HG02970 (cell line): ENCODE measurements around the gene IKZF4.
"Not testable (repeated sequence)": the region's sequence is repeated elsewhere in the genome, so short reads cannot be mapped to it uniquely, and the experiment has no call there.

Experiments used
- ATAC-seq: cut with Tn5 transposase; IDR thresholded peaks from one replicate; pipeline ENCODE4 v1.9.1; 2021; ENCODE audit warnings: mild to moderate bottlenecking, moderate library complexity, moderate number of reproducible peaks; ENCODE audit not compliant: unreplicated experiment, low FRiP score

Gene IKZF4

DNA sequence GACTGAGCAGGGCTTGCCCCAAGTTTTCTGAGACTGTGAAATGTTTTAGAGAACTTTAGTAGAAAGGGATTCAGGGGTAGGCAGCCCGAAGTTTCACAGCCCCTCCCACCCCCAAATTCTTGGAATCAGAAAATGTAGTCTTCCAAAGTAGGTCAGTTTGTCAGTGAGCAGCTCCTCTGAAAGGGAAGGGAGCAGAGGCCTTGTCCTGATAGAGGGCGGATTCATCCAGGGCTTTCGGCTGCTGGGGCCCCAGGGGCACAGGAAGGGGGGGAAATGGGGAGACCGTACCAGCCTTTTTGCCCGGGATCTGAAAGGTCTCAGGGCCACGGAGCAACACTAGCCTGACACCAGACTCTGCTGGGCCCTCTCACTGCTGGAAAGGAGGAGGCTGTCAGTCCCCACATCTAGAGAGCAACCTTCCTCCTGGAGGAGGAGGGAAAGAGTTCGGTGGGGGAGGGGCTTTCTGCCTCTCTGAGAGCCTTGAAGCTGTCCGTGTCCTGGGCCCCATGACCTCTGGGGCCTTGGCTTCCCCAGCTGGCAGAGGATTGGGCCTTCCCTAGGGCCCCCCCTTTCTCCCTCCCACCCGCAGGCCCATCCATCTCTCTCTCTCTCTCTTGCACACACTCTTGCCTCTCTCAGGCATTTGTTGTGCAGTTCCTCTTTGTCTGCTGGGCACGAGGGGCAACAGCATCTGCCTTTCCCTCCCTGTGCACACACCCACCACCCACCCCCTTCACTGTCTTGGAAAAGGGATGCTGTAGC lies at the start of gene IKZF4:
Gene IKZF4, plus strand, starts transcription at position 621 of the 762 bp plus-strand sequence. CDS start 451 bp downstream, outside the sequence.
- ATAC-seq, result no peak

DNA sequence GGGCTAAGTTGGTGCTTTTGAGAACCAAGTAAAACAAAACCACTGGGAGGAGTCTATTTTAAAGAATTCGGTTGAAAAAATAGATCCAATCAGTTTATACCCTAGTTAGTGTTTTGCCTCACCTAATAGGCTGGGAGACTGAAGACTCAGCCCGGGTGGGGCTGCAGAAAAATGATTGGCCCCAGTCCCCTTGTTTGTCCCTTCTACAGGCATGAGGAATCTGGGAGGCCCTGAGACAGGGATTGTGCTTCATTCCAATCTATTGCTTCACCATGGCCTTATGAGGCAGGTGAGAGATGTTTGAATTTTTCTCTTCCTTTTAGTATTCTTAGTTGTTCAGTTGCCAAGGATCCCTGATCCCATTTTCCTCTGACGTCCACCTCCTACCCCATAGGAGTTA lies 48.8 kb upstream of the IKZF4 start:
- ATAC-seq, result no peak

DNA sequence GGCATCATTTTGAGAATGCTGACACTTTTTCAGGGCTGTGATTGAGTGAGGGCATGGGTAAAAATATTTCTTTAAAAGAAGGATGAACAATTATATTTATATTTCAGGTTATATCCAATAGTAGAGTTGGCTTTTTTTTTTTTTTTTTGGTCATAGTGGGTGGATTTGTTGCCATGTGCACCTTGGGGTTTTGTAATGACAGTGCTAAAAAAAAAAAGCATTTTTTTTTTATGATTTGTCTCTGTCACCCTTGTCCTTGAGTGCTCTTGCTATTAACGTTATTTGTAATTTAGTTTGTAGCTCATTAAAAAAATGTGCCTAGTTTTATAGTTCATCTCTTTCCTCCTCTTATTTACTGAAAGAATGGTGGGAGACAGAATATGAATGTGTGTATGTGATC lies 48.4 kb upstream of the IKZF4 start:
- no peak for ATAC-seq

DNA sequence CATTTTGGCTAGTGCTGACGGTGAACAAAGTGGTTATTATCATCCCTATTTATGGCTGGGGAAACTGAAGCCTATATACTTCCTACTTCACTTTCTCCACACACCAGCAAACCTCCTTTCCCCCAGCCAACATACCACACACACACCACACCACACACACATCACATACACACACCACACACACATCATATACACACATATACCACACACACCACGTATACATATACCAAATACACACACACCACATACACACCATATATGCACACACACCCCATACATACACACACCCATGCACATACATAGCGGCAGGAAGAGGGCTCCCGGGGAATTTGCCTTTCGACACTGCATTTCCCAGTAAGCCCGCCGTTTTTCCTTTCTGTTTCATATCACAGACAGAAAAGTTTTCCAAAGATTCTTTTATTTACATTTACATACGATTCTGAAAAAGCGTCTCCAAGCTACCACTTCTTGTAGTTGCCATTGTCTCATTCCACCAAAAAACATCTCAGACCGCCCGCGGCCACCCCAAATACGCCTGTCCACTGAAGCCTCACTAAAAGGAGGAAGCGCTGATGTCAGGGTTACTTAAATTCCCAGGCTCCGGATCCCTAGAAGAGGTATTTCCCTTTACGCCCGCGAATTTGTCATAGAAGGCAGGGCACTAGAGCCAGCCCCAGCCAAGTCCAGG lies 47.8 kb upstream of the IKZF4 start:
- ATAC-seq, result no peak

DNA sequence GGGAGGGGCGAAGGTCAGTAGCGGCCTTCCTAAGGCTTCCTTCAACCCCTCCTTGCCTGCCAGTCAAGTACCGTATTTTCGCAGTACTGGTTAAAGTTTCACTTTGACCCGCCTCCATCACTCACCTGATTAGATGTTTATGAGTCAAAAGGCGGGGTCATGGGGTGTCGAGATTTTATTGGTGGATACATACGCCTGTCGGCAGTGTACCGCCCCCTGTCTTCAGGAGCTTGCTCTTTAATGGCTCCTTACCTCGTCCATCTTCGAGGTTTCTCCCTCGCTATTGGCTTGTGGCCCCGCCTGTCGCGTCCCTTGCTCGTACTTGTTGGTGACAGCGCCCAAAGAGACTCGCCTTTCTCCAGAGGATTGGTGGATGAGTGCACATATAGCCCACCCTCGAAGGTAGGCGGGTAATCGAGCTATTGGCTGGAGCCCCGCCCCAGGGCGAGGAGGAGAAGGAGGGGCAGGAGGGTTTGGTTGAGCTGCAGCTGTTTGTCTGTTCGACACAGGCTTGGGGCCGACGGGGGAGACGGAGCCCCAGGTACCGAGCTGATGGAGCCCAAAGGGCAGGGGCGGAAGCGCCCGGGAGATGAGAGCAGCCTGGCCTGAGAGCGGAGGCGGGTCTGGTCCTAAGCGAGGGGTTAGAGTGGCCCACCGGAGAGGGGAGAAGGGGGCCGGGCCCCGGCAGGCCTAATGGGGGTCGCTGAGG lies 47.1 kb upstream of the IKZF4 start, which contains the start of gene RAB5B:
Gene RAB5B, plus strand, starts transcription at position 480 of the 709 bp plus-strand sequence. CDS start 12,883 bp downstream, outside the sequence.
- peak; percentile 92 for ATAC-seq

DNA sequence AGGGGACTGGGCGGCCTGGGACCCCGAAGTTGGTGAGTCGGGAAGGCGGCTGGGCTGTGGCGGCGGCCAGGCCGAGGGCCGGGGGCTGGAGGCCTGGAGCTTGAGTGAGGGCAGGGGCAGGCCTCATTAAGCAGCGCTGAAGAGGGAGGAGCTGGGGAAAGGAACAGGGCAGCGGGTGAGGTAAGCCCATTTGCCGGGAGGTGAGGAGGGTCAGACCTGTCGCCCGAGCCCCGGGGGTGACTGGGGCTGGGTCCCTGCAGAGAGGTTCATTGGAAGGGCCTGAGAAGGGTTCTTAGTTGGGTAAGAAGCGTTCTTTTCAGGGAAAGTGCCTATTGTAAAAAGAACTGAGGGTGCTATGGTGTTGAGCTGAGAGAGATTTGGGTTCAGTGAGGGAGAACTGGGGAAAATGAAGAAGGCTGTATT lies 46.5 kb upstream of the IKZF4 start:
- no peak for ATAC-seq

DNA sequence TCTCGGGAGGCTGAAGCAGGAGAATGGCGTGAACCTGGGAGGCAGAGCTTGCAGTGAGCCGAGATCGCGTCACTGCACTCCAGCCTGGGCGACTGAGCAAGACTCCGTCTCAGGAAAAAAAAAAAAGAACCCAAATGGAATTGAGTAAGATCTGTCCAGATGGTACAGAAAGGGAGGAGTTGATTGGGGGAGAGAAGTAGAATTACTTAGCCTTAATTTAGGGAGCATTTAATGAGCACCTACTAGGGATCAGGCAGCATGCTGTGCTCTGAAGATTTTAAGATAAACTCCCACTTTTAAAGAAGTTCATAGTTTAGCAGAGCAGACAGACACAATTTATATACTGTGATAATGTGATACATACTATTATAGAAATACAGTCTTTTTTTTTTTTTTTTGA lies 42.5 kb upstream of the IKZF4 start:
- ATAC-seq, result no peak

DNA sequence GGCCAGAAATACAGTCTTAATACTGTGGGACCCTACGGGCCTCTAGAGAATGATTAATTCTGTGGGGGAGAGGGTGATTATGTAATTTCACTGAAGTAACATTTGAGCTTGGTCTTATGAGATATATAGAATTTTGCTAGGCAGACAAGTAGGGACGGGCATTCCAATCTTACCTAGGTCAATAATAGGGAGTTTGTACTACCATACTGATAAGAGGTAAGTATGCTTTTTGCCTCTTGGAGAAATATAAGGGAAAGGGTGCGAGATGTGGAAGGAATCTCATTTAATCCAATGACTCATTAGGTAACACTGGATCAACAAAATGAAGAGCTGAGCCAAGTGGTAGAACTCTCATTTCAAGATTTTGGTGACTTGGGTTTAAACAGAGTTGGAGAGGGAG lies 41.8 kb upstream of the IKZF4 start:
- ATAC-seq, result no peak

DNA sequence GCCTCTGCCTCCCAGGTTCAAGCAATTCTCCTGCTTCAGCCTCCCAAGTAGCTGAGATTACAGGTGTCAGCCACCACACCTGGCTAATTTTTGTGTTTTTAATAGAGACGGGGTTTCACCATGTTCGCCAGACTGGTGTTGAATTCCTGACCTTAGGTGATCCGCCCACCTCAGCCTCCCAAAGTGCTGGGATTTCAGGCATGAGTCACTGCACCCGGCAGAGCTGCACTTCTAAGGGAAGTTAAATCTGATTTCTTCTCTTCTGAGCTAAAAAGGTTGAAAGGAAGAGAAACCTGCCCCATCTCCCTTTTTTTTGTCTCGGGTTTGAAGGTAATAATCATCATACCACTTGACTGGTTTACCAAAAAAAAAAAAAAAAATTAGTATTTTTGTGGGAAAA lies 39.0 kb upstream of the IKZF4 start:
- not testable (repeated sequence) for ATAC-seq

DNA sequence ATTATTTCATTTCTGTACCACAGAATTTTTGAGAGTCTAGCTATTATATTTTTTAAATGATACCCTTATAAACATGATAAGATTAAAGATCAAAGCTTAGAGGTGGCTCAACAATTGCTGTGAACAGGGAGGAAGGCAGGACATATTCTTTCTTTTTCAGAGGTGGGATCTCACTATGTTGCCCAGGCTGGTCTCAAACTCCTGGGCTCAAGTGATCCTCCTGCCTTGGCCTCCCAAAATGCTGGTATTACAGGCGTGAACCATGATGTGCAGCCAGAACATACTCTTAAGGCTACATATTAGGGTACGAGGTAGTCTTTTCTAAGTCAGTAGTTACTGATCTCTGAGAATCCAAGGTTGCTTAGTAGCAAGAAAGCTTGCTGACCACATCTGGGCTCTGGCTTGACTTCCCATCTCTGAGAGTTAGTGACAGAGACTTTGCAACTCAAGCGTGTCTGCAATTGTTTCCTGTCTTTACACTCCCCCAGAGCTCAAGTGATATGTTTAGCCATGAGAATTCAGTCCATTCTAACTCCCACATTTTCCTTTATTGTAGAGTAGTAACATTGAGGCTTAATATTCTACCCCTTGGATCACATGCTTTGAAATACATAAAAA lies 38.4 kb upstream of the IKZF4 start:
- ATAC-seq, result no peak

DNA sequence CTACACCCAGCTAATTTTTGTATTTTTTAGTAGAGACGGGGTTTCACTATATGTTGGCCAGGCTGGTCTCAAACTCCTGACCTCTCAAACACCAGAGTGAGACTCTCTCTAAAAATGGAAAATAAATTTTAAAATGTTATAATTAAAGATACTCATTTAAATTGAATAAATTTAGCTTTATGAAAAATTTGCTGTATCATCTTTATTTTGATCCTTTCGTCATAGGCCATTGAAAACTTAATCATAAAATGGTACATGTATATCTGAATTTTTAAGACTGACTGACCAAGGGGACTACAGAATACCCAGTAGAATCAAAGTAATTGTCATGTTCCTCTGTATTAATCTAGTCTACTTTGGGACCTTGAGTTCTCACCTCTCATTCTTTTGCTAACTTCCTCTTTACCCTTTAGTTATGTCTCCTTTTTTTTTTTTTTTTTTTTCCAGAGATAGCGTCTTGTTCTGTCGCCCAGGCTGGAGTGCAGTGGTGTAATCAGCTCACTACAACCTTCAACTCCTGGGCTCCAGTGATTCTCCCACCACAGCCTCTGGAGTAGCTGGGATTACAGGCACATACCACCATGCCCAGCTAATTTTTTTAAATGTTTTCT lies 37.5 kb upstream of the IKZF4 start:
- ATAC-seq, result no peak

DNA sequence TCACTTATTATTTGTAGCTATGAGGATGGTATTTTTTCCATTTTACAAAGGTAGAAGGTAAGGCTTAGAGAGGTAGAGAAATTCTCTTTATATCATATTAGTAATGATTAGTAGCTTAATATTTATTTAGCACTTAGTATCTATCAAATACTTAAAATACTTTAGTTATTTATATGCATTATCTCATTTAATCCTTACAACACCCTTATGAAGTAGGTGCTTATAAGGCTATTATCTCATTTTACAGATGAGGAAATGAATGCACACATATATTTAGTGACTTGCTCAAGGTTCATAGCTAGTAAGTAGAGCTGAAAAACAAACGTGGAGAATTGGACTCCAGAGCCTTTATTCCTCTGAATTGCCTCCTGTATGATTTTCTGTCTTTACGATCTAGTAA lies 36.0 kb upstream of the IKZF4 start:
- no peak for ATAC-seq

DNA sequence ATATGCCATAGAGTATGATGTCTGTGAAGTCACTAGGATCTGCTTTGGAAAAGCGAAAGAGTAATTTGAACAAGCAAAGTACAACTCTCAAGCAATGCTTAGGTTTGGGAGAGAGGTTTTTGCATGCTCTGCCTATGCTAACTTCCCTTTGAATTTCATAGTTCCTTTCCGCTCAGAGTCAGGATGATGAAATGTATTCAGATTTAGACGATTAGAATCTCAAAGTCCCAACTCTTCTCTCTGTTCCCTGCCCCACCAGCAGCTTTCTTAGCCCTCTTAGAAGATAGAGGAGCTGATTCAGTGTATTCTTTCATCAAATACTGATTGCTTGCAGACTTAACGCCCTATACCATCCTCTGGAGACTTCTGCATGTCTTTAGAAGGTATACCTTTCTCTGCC lies 35.5 kb upstream of the IKZF4 start:
- ATAC-seq, result no peak

DNA sequence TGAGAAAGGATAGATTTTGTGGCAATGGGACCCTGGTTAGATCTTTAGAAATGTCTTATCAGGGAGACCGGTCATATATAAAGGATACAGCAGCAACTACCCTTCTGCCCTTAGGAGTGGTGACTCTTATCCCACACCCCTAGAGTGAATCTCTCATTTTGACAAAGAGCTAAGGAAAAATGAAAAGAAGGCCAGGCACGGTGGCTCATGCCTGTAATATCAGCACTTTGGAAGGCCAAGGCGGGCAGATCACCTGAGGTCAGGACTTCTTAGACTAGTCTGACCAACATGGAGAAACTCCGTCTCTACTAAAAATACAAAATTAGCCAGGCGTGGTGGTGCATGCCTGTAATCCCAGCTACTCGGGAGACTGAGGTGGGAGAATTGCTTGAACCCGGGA lies 34.9 kb upstream of the IKZF4 start:
- not testable (repeated sequence) for ATAC-seq

DNA sequence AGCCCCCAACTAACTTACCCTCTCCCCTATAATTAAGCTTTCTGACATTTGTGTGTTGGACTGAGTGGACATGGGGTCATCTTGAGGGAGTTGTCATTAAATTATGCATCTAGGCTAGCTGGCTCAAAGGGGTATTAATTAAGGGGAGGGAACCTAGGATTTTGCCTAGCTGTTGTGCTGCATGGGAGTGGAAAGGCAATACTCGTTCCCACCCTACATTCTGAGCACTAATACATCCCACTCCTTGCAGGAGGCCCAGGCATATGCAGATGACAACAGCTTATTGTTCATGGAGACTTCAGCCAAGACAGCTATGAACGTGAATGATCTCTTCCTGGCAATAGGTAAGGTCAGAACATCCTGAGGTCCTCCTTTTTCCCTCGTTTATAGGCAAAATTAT lies 29.7 kb upstream of the IKZF4 start:
- no peak for ATAC-seq

DNA sequence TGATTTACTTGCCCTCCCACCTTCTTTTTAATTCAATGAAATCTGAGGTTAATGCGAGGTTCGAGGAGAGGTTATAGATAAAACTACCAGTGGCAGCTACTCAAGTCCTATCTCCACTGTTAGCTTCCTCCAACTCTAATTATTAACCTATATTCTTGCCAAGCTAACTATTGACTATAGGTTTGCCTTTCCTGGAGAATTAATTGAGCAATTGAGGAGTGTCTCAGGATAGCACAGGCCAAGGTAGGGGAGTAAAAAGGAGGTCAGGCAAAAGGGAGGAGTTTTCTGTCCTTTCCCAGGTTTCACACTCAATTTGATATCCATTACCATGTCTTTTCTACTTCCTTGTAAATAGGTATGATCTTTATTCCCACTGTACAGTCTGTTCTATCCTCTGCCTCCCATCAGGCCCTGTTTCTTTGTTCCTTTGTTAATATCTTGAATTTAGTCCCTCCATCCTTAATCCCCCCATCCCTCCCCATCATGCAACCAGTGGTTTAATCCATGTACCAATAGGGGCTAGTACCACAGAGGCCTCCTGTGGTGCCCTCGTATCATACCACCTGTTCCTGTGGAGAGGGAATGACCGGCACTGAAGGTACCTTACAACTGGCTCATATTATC lies 27.5 kb upstream of the IKZF4 start:
- ATAC-seq, result no peak

DNA sequence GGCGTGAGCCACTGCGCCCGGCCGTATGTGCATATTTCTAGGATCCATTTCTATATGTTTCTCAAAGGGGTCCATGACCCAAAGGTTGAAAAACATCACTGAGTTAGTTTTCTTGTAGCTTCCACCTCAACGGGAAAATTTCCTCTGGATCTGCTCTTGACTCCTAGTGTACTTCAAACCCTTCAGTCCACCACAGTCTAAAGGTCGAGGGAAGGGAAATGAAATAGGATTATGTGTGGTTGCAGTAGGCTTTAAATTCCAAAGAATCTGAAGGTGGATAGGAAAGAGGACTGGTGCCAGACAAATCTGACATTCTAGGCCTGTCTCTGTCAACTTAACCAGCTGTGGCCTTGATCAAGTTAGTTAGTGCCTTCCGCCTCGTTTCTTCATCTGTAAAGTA lies 25.5 kb upstream of the IKZF4 start:
- no peak for ATAC-seq

DNA sequence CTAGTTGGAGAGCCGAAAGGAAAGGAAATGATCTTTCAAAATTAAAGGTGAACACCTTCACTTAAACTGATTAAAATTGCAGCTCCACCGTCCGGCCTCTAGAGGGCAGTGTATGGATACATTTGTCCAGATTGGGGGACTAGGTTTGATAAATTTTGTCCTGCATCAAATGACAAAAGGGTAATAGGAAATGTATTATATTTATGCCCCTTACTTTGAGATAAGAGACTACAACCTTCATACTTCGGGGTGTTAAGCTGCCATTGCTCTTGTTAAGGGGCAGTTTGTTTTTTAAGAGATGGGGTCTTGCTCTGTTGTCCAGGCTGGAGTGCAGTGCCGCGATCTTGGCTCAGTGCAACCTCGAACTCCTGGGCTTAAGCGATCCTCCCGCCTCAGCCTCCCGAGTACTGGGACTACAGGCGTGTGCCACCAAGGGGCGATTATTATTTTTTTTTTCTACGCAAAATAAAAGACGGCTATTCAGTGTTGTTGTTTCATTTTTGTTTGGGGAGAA lies 24.6 kb upstream of the IKZF4 start:
- ATAC-seq, result no peak

DNA sequence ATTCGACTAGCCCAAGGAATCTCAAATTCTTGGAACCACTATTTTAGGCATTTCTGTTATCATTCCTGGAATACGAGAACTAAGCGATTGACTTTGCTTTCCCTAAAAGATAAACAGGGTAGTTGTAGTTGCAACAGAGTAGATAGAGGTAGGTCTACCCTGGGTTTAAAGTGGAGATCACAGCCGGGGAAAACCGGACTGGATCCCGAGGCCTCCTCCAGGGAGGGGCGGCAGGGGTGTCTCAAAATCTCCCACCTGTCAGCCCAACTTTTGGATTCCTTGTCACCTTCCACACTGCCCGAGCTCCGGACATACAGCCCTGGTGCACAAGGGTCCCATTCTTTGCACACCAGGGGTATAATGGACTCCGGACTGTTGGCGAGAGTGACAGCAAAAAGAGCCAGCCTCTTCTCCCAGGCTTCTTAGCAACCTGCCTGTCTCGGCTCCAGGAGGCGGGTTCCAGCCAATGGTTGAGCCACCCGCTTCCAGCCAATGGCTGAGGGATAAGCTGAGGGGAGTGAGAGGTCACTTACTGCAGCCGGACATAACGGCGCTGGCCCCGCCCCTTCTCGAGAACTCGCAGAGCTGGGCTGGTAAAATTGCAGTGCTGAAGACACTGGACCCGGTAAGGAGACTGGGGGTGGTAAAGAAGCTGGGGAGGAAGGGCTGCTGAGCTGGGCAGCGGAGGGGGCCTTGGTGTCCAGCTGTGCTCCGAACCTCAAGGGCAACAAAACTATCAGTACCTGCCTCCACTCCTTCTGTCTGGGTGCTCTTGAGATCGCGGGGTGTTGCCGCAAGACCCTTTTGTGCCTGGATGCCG lies 23.9 kb upstream of the IKZF4 start, which contains the start of gene SUOX:
Gene SUOX, plus strand, starts transcription at position 562 of the 820 bp plus-strand sequence. CDS start 4,946 bp downstream, outside the sequence.
- peak; percentile 91 for ATAC-seq
